Left lung (tissue), 10 donors: ENCODE results near the gene C6. TPM values are rescaled to one million over a fixed set of nuclear protein-coding genes. Genes with fewer than 3 reads are reported as not detected.
"Not testable (repeated sequence)": the region's sequence is repeated elsewhere in the genome, so short reads cannot be mapped to it uniquely, and the experiment has no call there.

Source experiments
- ATAC-seq: fragments of 200-7000 bp; cut with Tn5 transposase; one replicate; pipeline ENCODE4 v1.9.1; 2020; ENCODE audit warnings: moderate library complexity
- DNase-seq, 4 donors: peaks; one replicate each; pipeline ENCODE4 v3.0.0-alpha.2; 2013 to 2020
- H3K27ac ChIP-seq, 2 donors: fragments of 200-600 bp; sonication (generic) in 1 of 2; one replicate each; pipeline versions ENCODE4 v1.5.0 to v1.8.0; 2020 to 2021
- H3K27me3 ChIP-seq, 2 donors: fragments of 200-600 bp; sonication (generic) in 1 of 2; one replicate each; pipeline versions ENCODE4 v1.5.0 to v1.8.0; 2020 to 2021
- H3K36me3 ChIP-seq, 2 donors: fragments of 200-600 bp; sonication (generic) in 1 of 2; one replicate each; pipeline versions ENCODE4 v1.5.0 to v1.8.0; 2020 to 2021
- H3K4me1 ChIP-seq, 2 donors: fragments of 200-600 bp; one replicate each; pipeline ENCODE4 v1.8.0; 2021
- H3K4me3 ChIP-seq, 2 donors: fragments of 200-600 bp; sonication (generic) in 1 of 2; one replicate each; pipeline versions ENCODE4 v1.5.0 to v1.8.0; 2020 to 2021; ENCODE audit warnings: mild to moderate bottlenecking in 1 of 2
- H3K9me3 ChIP-seq, 2 donors: fragments of 200-600 bp; sonication (generic) in 1 of 2; one replicate each; pipeline versions ENCODE4 v1.5.0 to v1.8.0; 2020 to 2021
- CTCF ChIP-seq, 2 donors: fragments of 200-600 bp; sonication (generic) in 1 of 2; IDR thresholded peaks; one replicate each; pipeline versions ENCODE4 v1.5.0 to v1.8.0; 2021; ENCODE audit warnings: antibody characterized with exemption in 2 of 2
- intact Hi-C, 2 donors: fragments of 100-400 bp; cut with DNase I; formaldehyde crosslinking; loops; one replicate each; pipeline versions ENCODE4 v1.11.2 to v1.14.2; 2022
- polyA plus RNA-seq, 6 donors: library from polyadenylated mRNA; unstranded; fragments of 120-200 nt; gene quantifications; one replicate each; pipeline ENCODE4 v1.2.1, GENCODE V29; 2013; ENCODE audit not compliant: insufficient read length in 6 of 6
- total RNA-seq, 2 donors: library from RNA; stranded (reverse); fragmentation: NEBNext Ultra II Directional; extraction: Animal tissue kit (Norgen Biotek cat#: 25700); gene quantifications; one replicate each; pipeline ENCODE4 v1.2.1, GENCODE V29; 2021
- donor health status: DM: no; HTN: yes; CAD: no.
- donor health status: DM: no; HTN: no; CAD: no.

Gene C6
- total and polyA plus RNA-seq, 8 donors = 0.46 to 6.1 (median 2.8) TPM

GRCh38 chr5:41234475-41234874, 21.1 kb upstream of the C6 start:
- no peak for TF ChIP-seq CTCF (IDR thresholded peaks at IDR 0.05)
- DNase-seq (no peak), ATAC-seq (no peak)
- no peaks in the 10 kb centered on the region for H3K27me3 ChIP-seq
- no peaks in the 10 kb centered on the region for H3K4me1 ChIP-seq
- no peaks in the 10 kb centered on the region for H3K36me3 ChIP-seq
- H3K9me3 ChIP-seq = peaks cover 0 to 34% of the 10 kb centered on the region in 2 donors
- intact Hi-C loops = no loop called here
- H3K4me3 ChIP-seq = no peak overlapping the region
- H3K27ac ChIP-seq = no peak overlapping the region

- H3K4me3 ChIP-seq = no peak overlapping the region
- H3K27me3 ChIP-seq = no peaks in the 10 kb centered on the region
- no peaks in the 10 kb centered on the region for H3K4me1 ChIP-seq
- no peak for TF ChIP-seq CTCF (IDR thresholded peaks at IDR 0.05)
- no peak overlapping the region for H3K27ac ChIP-seq
- intact Hi-C loops = no loop called here
- ATAC-seq = no peak
- no peak for DNase-seq
- peaks cover 0 to 35% of the 10 kb centered on the region in 2 donors for H3K9me3 ChIP-seq
- no peaks in the 10 kb centered on the region for H3K36me3 ChIP-seq
Measured at GRCh38 chr5:41232797-41233196, 19.5 kb upstream of the C6 start.

GRCh38 chr5:41230276-41230675, 16.9 kb upstream of the C6 start:
- H3K4me3 ChIP-seq, H3K27me3 ChIP-seq, DNase-seq, H3K36me3 ChIP-seq, intact Hi-C loops, H3K27ac ChIP-seq, ATAC-seq, H3K4me1 ChIP-seq: not testable (repeated sequence)
- peaks cover 0 to 39% of the 10 kb centered on the region in 2 donors for H3K9me3 ChIP-seq

- ATAC-seq (no peak), DNase-seq (no peak)
- H3K9me3 ChIP-seq = peaks cover 0 to 15% of the 10 kb centered on the region in 2 donors
- H3K4me3 ChIP-seq = no peak overlapping the region
- no peaks in the 10 kb centered on the region for H3K36me3 ChIP-seq
- H3K27me3 ChIP-seq = no peaks in the 10 kb centered on the region
- intact Hi-C loops = no loop called here
- H3K4me1 ChIP-seq = no peaks in the 10 kb centered on the region
- no peak overlapping the region for H3K27ac ChIP-seq
- no peak for TF ChIP-seq CTCF (IDR thresholded peaks at IDR 0.05)
Measured at GRCh38 chr5:41223962-41224361, 10.6 kb upstream of the C6 start.

GRCh38 chr5:41219658-41220269, 6.4 kb upstream of the C6 start:
- Histone ChIP-seq H3K4me3 (no peak overlapping the region), H3K36me3 (no peaks in the 10 kb centered on the region), H3K27ac (peak overlapping the region in 1 of 2 donors; percentile 47), H3K4me1 (no peaks in the 10 kb centered on the region), H3K27me3 (no peaks in the 10 kb centered on the region), H3K9me3 (no peaks in the 10 kb centered on the region)
- ATAC-seq (peak; percentile 45), DNase-seq (peak in 1 of 4 donors; percentile 8)
- no peak for TF ChIP-seq CTCF (IDR thresholded peaks at IDR 0.05)
- intact Hi-C loops = no loop called here
